HG03469 (cell line): ENCODE measurements around the gene PRLH.
"Not testable (repeated sequence)": the region's sequence is repeated elsewhere in the genome, so short reads cannot be mapped to it uniquely, and the experiment has no call there.

Source experiments
- ATAC-seq: cut with Tn5 transposase; IDR thresholded peaks from one replicate; pipeline ENCODE4 v1.9.1; 2021; ENCODE audit warnings: mild to moderate bottlenecking, moderate library complexity, moderate number of reproducible peaks; ENCODE audit not compliant: unreplicated experiment

Gene PRLH

DNA sequence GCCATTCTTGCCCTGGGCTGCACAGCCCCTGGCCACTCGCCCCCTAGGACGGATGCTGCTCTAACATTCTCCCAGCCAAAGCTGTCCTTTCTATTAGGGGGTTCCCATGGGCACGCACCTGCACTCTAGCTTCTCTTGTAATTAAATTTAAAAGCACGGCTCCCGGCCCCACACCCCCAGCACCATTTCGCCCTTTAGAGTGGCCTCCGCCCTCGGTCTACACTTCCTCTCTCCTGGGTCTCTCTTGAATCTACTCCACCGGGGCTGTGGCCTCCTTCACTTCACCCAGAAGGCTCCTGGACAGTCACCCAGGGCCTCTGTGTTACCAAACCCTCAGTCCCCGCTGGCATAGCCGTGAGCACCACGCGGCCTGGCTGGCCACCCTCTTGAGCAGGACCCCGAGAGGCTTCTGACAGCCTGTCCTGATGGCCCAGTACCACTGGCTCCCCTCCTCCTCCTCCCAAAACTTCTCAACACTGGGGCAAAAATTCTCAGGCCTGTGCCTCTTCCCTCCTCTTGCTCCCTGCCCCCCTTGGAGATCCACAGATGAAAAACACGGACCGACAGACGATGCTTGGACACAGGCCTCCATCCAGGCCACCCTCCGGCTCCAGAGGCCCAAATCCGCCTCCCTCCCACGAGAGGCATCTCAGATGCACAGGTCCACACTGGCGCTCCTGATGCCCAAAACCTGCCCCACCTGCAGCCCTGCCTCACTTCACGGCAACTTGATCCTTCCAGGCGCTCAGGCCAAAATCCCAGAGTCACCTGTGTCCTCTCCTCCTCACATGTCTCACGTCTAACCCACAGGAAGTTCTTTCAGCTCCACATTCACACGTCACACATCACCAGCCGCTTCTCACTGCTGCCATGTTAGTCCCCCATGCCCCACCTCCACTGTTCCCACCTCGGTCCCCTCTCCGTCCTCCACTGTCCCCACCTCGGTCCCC, 31.1 kb downstream of the PRLH start:
- no peak for ATAC-seq

DNA sequence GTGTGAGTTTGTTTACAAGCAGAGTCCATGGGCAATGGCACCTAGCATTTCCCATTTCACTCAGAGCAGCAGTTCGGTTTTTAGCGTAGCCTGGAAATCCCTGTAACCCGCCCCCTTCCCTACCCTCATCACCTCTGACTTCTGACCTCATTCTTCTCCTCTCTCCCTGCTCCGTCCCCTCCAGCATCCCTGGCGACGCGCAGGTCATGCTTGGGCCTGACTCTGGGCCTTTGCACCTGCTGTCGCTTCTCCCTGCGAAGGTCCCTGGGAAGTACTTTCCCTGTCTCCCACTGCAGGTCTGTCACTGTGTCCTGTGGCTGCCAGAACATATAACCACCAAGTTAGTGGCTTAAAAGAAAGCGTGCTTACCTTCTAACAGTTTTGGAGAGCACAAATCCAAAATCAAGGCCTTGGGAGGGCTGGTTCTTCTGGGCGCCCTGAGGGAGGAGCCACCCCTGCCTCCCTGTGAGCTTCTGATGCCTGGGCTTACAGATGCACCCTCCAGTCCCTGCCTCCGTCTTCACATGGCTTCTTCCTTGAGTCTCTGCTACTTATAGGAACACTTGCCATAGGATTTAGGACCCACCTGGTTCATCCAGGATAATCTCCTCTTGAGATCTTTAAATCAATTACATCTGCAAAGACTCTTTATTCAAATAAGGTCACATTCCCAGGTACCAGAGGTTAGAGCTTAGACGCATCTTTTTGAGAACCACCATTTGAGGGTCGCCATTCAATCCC, 32.3 kb downstream of the PRLH start:
- no peak for ATAC-seq

DNA sequence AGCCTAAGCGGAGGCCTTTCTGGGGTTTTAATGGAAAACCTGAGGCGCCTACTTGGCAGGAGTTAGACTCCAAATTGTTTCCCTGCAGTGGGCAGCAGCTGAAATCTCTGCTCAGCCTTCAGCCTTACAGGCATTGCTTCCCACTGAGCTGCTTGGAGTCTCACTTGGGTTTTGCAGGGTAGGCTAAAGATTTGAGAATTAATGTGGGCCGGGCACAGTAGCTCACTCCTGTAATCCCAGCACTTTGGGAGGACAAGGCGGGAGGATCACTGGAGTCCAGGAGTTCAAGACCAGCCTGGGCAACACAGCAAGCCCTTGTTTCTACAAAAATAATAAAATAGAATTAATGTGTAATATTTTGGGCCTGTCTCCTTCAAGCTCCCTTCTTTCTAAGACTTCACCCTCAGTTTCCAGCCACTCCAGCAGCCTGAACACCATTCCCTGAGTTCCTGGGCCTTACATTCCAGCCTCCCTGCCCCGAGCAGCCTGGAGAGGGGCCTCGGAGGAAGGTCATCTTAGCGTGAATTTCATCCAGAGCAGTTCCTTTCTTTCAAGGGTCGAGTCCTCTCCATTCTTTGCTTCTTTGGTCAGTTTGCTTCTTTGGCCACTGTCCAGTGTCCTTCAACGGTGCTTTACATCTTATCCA, 33.2 kb downstream of the PRLH start:
- ATAC-seq, result no peak

DNA sequence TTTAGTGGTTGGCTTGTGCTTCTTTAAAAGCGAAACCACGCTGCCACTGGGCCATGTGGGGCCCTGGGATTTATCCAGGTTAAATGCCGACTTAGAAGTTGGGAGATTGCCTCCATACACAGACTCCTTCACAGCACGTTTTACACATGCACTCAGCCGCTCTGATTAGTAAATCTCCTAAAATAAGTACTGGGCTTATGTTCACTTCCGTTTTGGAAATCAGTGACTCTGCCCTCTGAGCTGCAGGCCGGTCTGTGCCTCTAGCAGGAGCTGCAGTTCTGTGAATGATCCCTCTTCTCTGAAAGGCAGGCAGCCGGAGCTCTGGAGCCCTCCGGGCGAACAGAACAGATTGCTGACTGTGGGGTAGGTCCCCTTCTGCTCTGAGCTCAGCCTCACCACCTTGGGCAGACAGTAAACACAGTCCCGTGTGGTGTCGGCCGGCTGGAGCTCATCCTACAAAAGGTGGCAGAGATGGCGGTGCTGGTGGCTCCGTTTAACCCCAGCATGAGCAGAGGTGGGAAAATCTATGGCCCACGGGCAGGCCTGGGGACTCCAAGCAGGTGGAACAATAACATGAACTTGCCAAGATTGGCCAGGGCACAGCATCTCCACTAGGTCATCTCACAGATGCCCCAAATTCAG, 34.0 kb downstream of the PRLH start:
- ATAC-seq, result no peak

DNA sequence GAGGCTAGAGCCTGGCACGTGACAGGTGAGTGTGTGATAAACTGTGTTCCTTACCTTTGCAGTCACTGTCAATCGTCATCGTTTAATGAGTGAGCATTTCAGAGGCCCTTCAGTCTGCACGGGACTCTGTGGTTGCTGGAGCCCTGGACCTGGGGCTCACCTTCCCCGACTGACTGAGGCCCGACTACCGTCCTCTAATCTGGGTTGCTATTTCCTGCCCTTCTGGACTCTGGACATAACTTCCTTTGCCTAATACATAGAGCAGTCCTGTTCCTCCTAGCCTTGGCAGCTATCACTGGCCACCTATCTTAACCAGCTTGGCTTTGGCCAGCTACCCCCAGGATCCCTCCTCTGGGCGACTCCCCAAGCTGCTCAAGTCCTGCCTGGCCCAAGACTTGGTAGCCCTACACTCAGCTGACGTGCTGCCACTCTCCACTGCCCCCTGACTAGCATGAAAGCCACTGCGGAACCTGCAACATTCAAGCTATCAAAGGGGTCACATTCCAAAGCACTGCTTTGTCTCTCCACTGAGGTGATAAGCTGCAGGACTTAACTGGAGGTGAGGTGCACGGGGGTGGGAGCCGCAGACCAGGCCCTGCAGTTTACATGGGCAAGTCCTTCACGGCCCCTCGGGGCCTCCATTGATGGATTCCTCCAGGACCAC, 35.2 kb downstream of the PRLH start:
- ATAC-seq, result no peak

DNA sequence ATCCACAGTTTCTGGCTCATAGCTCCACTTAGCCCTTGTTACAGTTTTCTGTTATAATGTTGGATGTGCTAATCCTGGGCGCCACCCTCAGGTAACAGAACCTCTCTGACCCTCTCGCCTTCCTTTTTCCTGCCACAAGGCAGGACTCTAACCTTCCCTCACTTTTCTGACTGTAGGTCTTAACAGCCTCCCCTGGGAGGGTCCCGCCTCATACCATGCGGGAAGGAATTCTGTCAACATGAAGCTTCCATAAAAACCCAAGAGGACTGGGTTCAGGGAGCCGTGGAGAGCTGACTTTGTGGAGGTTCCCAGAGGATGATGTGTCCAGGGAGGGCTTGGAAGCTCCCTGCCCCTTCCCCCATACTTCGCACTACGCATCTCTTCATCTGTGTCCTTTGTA, 36.0 kb downstream of the PRLH start:
- ATAC-seq, result no peak

DNA sequence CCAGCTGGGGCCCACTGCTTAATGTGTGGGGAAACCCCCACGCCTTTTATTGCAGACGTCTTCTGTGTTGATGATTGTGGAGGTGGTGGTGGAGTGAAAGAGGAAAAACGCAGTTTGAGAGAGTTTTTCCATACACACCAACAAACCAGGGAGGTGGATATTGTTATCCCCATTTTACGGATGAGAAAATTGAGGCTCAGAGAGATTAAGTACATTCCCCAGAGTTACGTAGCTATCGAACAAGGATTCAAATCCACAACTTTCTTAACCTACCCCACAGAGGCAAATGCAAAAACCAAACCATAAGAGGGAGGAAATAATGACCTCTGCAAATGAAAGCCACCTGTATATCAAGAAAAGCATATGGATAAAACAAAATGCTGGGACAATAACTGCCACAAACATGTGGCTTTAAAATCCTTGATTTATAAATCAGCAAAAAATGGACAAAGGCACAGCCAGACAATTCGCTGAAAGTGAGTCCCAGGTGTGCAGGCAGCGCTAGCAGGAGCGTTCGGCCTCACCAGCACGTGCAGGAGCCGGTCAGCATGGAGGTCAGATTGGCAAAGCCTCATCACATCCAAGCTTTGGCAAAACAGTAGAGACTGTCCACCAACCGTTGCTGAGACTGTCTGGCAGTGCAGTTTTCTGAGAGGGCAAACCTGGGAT, 36.8 kb downstream of the PRLH start:
- no peak for ATAC-seq

DNA sequence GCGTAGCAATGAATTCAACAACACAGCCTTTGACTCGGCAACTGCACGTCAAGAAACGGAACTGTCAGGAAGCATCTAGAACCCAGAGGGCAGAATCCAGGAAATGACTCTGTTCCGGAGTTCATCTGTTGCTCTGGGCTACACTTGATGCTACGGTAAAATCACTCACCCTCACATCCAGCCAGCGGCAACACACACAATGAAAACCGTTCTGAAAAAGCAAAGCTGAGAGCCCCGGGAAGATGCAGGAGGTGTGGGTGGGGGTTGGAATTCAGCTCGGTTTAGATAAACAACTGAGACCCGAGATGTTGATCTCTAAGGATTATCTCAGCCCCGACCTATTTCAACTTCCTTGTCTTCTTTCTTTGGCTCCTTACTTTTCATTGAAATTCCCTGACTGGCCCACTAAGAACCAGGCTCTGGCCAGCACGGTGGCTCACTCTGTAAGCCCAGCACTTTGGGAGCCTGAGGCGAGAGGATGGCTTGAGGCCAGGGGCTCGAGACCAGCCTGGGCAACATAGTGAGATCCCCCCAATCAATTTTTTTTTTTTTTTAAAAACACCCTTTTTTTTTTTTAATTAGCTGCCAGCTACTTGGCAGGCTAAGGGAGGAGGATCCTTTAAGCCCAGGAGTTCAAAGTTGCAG, 37.5 kb downstream of the PRLH start:
- peak; percentile 70 for ATAC-seq

DNA sequence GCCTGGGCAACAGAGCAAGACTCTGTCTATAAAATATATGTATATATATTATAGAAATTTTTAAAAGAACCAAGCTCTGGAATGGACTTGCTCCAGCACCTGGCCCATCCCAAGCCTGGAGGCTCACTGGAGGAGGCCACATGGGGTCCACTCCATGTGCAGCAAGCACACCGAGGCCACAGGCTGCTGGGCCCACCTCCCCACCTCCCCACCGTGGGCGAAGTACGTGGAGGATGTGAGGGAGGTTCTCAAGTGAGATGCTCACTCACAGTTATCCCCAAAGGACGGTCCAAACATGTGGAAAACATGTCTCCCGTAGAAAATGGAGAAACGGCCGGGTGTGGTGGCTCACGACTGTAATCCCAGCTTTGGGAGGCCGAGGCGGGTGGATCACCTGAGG, 38.0 kb downstream of the PRLH start:
- ATAC-seq, result no peak

DNA sequence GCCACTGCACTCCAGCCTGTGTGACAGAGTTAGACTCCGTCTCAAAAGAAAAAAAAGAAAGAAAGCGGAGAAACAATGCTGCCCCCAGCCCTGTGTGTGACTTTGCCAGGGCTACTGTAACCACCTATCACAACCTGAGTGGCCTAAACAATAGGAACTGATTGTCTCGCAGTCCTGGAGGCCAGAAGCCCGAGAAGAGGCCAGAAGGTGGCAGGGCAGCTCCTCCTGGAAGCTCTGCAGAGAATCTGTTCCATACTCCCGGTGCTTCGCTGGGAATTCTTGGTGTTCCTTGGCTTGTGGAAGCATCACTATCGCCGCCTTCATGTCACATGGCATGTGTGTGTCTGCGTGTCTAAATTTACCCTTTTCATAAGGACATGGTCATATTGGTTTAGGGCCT, 38.6 kb downstream of the PRLH start:
- ATAC-seq, result no peak

DNA sequence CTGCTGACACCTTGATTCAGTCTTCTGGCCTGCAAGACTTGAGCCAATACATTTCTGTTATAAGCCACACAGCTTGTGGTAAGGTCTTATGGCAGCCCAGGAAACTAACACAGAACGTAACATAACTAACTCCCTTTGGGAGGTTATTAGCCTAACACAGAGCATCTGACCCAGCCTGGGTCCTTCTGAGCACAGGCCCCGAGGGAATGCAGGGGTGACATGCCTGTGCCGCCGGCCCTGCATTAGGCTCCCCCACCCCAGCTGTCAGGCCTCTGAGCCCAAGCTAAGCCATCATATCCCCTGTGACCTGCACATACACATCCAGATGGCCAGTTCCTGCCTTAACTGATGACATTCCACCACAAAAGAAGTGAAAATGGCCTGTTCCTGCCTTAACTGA, 40.1 kb downstream of the PRLH start:
- ATAC-seq, result not testable (repeated sequence)

DNA sequence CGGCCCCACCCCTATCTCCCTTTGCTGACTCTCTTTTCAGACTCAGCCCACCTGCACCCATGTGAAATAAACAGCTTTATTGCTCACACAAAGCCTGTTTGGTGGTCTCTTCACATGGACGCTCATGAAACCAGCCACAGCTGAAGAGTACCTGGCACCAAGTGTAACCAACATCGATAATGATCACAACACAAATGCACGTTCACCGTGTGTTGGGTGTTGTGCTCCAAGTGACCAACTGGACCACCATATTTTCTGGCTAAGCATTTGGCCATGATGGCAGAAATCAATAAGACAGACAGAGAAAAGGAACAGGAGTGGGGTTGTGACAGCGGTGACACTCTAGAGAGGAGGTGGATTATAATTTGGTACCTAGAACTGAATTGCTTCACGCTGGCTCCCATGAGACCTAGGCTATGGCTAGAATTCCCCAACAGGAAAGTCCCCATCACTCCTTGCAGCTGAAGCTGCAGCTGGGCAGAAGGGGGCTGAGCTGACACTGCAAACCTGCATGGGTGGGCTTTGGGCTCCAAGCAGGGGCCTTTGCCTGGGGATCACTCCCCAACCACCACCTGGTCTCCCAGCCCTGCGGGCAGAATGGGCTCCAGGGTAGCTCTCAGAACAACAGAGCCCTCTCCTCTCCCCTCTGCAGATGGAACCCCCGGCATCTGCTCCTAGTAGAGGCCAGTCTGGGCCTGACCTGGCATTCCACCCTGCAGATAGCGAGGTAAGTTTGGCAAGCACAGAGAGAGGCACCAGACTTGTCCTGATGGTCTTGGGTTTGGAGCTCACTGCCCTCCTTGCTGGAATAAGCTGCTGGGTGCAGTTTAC, 46.4 kb downstream of the PRLH start:
- no peak for ATAC-seq

DNA sequence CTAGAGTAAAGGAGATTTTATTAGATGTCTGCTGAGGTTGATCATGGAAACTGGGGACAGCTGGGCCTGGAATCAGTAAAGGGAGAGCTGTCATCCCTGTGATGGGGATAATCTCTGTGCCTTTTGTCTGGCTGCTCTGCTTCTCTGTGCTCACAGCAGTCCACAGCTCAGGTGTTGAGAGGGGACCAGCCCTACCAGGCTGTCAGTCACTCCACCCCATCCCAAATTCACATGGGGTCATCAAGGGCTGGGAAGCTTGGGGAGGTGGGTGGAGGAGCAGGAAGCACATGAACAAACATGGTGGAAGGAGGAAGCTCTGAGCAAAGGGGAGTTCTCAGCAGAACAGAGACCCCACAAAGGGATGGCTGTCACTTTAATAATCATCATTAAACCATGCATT, 47.3 kb downstream of the PRLH start:
- no peak for ATAC-seq

DNA sequence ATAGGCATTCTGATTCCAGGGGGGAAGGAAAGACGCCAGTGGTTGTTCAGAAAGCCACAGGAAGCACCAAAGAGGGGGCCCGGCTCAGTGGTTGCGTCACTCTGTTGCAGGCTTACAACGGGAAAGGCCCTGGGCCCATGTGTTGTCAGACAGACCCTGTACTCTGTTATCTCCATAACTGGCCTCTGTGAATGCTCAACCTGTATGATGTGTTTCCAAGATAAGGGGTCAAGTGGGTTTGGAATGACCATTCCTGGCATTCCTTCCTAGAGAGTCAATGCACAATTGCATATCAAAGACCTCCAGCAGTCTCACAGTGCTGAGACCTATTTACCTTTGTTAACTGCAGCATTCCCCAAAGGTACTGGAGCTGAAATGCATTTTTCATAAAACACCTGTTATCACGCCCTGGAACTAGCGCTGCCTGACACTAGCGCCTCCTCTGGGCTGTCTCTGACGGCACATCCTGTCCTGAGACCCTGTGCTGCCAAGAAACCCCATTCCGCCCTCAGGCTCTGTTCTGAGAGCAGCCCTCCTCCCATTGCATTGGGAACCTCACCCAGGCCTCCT, 47.9 kb downstream of the PRLH start:
- ATAC-seq, result no peak

DNA sequence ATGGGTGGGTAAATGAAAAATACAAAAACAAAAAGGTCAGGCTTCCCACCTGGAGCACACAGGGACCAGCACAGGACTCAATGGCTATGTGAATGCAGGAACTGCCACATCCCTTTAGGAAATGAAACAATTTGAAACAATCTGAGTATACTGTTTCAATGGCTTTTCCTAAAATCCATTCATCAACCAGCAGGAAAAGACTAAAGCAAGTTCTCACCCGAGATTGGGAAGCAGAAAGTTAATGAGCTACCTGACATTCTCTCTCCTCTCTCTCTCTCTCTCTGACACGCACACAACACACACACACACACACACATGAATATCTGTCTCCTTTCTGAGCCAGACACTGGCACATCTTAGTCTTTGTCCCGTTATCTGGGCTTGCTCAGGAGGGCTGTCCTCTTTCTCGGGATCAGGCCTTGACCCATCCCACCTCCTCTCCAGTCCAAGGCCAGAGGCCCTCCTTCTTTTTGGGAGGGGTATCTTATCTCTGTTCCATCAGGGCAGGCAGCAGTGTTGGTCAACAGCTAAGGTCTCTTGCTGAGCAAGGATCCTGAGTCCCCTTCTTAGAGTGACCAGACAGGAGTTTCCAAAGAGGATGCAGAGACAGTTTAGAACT, 49.4 kb downstream of the PRLH start:
- ATAC-seq, result no peak

DNA sequence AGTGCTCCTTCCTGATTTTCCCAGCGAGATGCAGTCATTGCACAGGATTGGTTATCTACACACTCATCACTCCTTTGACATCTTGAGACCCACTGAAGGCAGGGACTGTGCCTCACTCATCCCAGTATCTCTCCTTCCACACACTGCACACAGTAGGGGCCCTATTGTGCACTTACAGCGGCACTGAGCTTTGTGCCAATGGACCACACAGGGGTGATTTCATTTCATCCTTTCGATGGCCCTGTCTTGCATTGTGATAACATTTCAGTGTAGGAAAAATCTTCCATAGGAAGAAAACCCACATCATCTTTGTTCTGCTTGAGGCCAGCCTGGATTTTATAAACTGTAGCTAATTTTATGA, 50.0 kb downstream of the PRLH start:
- no peak for ATAC-seq
